GM12872 (cell line): ENCODE results near the gene IGFBP4.

ENCODE experiments used
- CTCF ChIP-seq: IDR thresholded peaks from 3 replicates; pipeline ENCODE4 v1.5.1; 2011; ENCODE audit warnings: low read depth, mild to moderate bottlenecking, low read length, moderate library complexity; ENCODE audit not compliant: insufficient read depth

Gene IGFBP4

GRCh38 chr17:40470932-40471828, 27.9 kb downstream of the IGFBP4 start:
- no peak for TF ChIP-seq CTCF

GRCh38 chr17:40471846-40472732, 28.8 kb downstream of the IGFBP4 start:
- no peak for TF ChIP-seq CTCF

- no peak for TF ChIP-seq CTCF
Observed at GRCh38 chr17:40472733-40473452, 29.6 kb downstream of the IGFBP4 start.

- TF ChIP-seq CTCF: no peak
Observed at GRCh38 chr17:40473573-40474365, 30.5 kb downstream of the IGFBP4 start.

- no peak for TF ChIP-seq CTCF
Observed at GRCh38 chr17:40474419-40475002, 31.3 kb downstream of the IGFBP4 start.

- TF ChIP-seq CTCF: no peak
Observed at GRCh38 chr17:40475234-40475908, 32.1 kb downstream of the IGFBP4 start.
